ENCODE measurements around the gene FZR1. TPM values are rescaled to one million over a fixed set of nuclear protein-coding genes. Genes with fewer than 3 reads are reported as not detected.

Gene FZR1
- total RNA-seq, 2 donors from 2014 or later = 16.6 to 20.1 TPM

DNA sequence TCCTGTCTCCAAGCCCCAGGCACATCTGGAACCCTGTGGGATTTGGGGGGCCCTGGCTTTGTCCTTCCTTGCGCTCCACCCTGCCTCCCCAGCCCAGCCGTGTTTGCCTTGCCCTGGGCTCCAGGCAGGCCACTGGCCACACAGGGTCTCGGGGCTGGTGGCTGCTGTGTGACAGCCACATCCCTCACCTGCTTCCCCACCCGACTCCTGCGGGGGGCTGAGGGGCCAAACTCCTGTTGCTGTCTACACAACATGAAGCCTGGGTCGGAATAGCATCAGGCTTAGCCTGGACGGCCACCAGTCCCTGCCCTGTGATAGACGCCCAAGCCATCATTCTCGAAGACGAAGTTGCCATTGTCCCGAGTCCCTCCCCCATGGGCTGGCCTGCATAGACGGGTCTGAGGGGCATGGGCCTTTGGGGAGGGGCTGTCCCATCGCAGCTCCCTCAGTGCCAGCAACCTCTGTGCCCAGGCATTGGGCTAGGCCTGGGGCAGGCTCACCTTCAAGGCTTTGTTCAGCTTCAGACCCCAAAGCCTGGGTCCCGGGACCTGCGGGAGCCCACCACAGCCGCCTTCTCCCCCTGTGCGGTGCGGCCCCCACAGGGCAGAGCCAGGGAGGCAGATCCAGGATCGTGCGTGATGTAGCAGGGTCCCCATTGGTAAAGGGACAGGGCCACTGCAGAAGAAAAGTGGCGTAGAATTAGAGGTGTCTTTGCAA is 17.4 kb downstream of the FZR1 start:
- ATAC-seq (no peak), DNase-seq (no peak)
- Histone ChIP-seq H3K36me3 (replicated peaks in 1 of 2; ENCODE audit: insufficient read depth in 1 of 2, low read depth in 2 of 2) (peaks cover 0 to 9% of the 10 kb centered on the region in 2 donors), H3K27me3 (no peaks in the 10 kb centered on the region), H3K27ac (no peak overlapping the region), H3K4me1 (peaks cover 4% of the 10 kb centered on the region), H3K4me3 (no peak overlapping the region), H3K9me3 (no peaks in the 10 kb centered on the region)
- intact Hi-C loops (cut with DNase I) = no loop called here
- TF ChIP-seq, protein P1, sequence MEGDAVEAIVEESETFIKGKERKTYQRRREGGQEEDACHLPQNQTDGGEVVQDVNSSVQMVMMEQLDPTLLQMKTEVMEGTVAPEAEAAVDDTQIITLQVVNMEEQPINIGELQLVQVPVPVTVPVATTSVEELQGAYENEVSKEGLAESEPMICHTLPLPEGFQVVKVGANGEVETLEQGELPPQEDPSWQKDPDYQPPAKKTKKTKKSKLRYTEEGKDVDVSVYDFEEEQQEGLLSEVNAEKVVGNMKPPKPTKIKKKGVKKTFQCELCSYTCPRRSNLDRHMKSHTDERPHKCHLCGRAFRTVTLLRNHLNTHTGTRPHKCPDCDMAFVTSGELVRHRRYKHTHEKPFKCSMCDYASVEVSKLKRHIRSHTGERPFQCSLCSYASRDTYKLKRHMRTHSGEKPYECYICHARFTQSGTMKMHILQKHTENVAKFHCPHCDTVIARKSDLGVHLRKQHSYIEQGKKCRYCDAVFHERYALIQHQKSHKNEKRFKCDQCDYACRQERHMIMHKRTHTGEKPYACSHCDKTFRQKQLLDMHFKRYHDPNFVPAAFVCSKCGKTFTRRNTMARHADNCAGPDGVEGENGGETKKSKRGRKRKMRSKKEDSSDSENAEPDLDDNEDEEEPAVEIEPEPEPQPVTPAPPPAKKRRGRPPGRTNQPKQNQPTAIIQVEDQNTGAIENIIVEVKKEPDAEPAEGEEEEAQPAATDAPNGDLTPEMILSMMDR (IDR thresholded peaks at IDR 0.05) = no peak
- TF ChIP-seq POLR2A (IDR thresholded peaks at IDR 0.05) = no peak
- 90 to 100% methylated on average over 10 to 18 of the region's 21 CpGs for WGBS, 2 donors

DNA sequence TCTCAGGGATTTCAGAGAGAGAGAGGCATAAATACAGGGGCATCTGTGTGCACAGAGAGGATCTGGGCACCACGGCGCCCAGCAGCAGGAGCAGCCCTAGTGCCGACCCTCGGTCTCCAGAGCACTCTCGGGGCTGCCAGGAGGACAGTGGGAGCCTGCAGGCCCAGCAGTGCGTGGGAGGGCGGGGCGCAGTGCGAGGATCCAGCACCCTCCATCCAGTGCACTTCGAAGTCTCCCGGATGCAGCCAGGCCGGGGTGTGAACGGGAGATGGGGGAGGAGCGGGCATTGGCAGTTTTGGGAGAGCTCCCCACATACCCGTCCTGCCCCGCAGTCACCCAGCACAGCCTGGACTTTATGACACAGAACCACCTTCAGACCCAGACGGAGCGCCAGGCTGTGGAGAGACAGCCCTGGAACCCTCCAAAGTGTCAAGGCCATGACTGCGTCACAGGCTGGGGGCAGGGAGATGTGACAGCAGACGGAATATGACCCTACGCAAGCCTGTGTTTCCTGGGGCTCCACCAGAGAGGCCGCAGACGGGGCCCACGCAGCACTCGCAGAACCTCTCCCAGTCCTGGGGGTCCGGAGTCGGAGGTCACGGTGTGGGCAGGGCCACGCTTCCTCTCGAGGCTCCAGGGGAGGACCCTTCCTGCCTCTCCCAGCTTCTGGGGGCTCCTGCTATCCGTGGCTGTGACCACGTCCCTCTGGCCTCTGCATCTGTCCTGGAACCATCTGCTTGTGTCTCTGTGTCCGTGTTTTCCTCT is 18.1 kb downstream of the FZR1 start:
- no peaks in the 10 kb centered on the region for H3K9me3 ChIP-seq
- H3K4me1 ChIP-seq = no peaks in the 10 kb centered on the region
- TF ChIP-seq POLR2A (IDR thresholded peaks at IDR 0.05) = no peak
- TF ChIP-seq, protein P1 (IDR thresholded peaks at IDR 0.05) = no peak
- 92% methylated on average over 9 to 31 of the region's 33 CpGs for WGBS, 2 donors
- intact Hi-C loops (cut with DNase I) = no loop called here
- no peaks in the 10 kb centered on the region for H3K27me3 ChIP-seq
- ATAC-seq = no peak
- H3K4me3 ChIP-seq = no peak overlapping the region
- no peak overlapping the region for H3K27ac ChIP-seq
- peaks cover 0 to 9% of the 10 kb centered on the region in 2 donors for H3K36me3 ChIP-seq (replicated peaks in 1 of 2; ENCODE audit: insufficient read depth in 1 of 2, low read depth in 2 of 2)
- DNase-seq = no peak

DNA sequence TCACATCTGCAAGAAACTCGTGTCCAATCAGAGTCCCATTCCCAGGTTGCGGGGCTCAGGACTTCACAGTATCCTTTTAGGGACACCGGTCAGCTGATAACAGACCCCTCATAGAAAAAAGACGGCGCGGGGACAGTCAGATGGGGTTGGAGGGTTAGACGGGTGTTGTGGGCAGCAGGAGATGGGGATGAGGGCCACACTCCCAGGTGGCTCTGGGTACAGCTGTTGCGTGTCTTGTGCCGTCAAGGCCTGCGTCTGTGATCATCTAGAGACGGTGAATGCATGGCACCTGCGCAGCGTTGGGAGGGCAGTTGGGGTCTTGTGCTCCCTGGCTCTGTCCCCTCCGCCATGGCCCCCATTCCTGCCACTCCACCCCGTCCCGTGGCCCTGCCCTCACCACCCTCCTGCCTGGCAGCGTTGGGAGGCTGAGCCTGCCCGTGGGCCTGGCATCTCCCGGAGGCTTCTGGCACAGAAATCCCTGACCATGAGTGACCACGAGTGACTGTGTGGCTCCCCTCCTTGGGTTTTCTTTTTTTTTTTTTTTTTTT is 18.9 kb downstream of the FZR1 start:
- 92 to 95% methylated on average over 19 to 20 of the region's 20 CpGs for WGBS, 2 donors
- Histone ChIP-seq H3K9me3 (no peaks in the 10 kb centered on the region), H3K27ac (no peak overlapping the region), H3K4me3 (no peak overlapping the region), H3K27me3 (no peaks in the 10 kb centered on the region), H3K4me1 (no peaks in the 10 kb centered on the region), H3K36me3 (replicated peaks in 1 of 2; ENCODE audit: insufficient read depth in 1 of 2, low read depth in 2 of 2) (peaks cover 0 to 9% of the 10 kb centered on the region in 2 donors)
- ATAC-seq (no peak), DNase-seq (no peak)
- no peak for TF ChIP-seq POLR2A (IDR thresholded peaks at IDR 0.05)
- TF ChIP-seq, protein P1 (IDR thresholded peaks at IDR 0.05) = no peak
- intact Hi-C loops (cut with DNase I) = no loop called here

DNA sequence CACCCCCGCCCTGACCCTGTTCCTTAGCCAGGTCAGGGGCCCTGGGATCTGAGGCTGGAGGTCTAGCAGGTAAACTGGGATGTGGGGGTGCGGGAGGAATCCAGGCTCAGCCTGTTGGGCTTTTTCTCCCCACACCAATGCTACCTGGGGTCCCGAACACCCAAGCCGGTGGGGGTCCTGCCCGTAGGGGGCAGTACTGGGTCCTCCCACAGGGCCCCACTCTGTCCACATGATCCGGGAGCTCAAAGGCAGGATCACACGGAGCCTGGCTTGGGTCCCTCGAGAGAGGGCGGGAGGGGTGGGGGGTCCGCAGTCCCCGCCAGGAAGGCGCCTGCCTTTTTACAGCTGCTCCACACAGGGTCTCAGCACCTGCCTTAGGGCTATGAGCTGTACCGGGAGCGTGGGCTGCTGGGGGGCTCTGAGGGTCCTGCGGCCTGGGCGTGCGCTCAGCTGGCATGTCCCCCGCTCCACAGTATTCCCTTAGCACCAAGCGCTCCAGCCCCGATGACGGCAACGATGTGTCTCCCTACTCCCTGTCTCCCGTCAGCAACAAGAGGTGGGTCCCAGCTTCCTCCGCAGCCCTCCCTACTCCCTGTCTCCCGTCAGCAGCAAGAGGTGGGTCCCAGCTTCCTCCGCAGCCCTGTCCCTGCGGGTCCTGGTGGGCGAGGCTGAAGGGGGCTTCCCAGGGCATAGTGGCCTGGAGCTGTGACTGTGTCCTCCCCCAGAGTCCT is 20.6 kb downstream of the FZR1 start:
- H3K36me3 ChIP-seq (replicated peaks in 1 of 2; ENCODE audit: insufficient read depth in 1 of 2, low read depth in 2 of 2) = peaks cover 0 to 13% of the 10 kb centered on the region in 2 donors
- H3K9me3 ChIP-seq = no peaks in the 10 kb centered on the region
- intact Hi-C loops (cut with DNase I) = no loop called here
- no peak overlapping the region for H3K4me3 ChIP-seq
- ATAC-seq (no peak), DNase-seq (no peak)
- H3K27ac ChIP-seq = no peak overlapping the region
- TF ChIP-seq, protein P1 (IDR thresholded peaks at IDR 0.05) = no peak
- TF ChIP-seq POLR2A (IDR thresholded peaks at IDR 0.05) = no peak
- H3K4me1 ChIP-seq = no peaks in the 10 kb centered on the region
- 90 to 99% methylated on average over 12 to 21 of the region's 28 CpGs for WGBS, 2 donors
- H3K27me3 ChIP-seq = no peaks in the 10 kb centered on the region
